GM18858 (cell line): ENCODE data around the gene ZMAT5.
A peak's percentile ranks its signal among the peaks of the same experiment; 100 is the strongest.

ENCODE experiments used
- ATAC-seq: cut with Tn5 transposase; IDR thresholded peaks from one replicate; pipeline ENCODE4 v1.9.1; 2021; ENCODE audit not compliant: unreplicated experiment

Gene ZMAT5

DNA sequence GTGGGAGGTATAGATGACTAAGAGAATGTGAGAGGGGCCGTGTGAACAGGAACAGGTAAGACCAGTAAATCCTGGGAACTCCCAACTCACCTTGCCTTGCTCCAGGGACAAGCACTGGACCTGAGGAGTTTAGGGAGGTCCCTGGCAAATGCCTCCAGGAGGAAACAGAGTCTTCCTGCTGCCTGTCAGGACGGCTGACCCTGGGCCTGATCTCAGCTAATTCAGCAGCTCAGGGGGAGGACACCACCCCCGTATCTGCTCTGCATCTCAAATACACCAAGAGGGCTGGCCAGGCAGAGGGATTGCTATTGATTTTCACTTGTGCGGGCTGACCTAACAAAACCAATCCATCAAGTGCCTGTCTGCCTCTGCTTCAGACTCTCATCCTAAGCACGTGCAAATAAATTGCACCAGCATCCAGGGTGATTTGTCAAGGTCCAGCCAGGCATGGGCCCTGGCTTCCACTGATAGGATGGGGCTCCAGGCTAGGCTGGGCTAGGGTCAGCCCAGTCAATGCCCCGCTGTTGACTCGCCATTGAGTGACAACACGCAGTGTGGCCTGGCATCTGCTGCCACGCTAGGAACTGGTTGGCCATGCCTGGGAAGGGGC lies 20.7 kb upstream of the ZMAT5 start:
- no peak for ATAC-seq

GRCh38 chr22:29786031-29786430 lies 19.2 kb upstream of the ZMAT5 start:
- no peak for ATAC-seq

- ATAC-seq: no peak
Measured at GRCh38 chr22:29784451-29785361, 17.9 kb upstream of the ZMAT5 start.

DNA sequence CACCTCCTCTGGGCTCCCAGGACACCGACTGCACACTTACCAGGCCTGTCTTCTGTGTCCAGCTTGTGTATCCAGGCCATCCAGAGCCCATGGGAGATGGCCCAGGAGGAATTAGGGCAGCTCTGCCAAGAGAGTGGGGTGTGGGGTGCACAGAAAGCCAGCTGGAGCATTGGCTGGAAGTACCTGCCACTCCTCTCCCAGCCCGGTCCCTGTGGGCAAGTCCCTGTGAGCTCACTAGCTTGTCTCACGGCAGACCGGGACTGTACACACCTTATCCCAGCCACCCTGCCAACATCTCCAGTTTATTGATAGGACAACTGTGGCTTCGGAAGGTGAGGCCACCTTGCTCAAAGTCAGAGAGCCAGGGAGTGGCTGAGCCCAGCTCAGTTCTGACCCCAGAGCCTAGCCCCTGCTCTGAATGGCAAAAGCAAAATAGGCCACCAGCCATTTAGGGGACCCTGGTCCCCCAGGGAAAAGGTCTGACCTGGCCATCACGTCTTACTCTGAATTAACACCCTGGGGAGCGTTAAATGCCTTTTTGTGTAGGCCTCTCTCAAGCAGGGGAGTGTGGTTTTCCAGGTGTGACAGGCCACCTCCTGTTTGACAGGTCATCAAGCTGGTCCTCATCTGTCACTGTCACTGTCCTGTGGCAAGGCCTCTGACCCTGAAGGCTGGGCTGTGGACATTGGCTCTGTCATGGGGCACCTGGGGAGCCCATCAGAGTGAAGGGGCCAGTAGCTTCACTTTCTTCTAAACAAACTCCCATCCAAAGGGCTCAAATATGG lies 15.4 kb upstream of the ZMAT5 start:
- ATAC-seq: no peak

GRCh38 chr22:29780748-29781676 lies 14.2 kb upstream of the ZMAT5 start:
- ATAC-seq: no peak

DNA sequence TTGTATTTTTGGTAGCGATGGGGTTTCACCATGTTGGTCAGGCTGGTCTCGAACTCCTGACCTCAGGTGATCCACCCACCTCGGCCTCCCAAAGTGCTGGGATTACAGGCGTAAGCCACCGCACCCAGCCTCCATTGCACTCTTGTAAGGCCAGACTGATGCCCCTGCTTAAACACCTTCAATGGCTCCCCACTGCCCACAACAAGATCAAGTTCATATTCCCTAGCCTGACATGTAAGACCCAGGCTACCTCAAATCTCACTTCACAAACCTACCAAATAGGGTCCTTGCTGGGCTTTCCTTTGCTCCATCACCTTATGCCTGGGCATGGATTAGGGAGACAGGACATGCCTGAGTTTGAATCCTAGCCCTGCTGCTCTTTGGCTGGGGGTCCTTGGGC lies 13.4 kb upstream of the ZMAT5 start:
- ATAC-seq: no peak

DNA sequence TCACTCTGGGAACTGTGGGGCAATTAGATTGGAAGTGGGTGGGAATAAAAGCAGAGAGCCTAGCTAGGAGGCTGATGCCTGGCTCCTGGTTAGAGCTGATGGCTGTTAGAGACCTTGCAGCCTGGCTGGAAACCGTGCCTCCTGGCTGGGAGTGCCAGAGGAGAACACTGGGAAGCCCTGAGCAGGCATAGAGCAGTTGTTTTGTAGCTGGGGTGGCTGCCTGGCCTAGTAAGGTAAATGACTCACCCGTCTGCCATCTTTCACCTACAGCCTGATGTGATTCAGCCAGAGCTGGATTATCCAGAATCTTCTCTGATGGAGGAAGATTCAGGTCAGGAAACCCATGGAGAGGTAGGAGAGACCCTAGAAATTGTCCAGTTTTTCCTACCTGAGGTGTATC lies 6.4 kb upstream of the ZMAT5 start:
- ATAC-seq: no peak

DNA sequence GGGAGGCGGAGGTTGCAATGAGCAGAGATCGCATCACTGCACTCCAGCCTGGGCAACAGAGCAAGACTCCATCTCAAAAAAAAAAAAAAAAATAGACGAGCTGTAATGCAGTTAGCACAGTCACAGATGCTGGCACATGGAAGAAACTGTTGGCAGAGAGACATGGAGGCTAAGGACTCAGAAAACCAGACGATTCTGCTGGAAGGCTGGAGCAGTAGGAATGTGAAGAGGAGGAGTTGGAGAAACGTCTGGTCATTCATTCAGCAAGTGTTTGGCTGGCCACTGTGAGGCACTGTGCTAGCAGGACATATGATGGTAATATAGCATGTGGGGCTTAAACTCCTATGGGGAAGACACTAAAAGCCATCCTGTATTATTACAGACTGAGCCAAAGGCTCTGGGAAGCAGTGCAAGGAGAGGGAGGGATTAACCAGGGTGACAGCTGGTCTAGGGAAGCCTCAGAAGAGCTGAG lies 5.4 kb upstream of the ZMAT5 start:
- no peak for ATAC-seq

- no peak for ATAC-seq
Measured at GRCh38 chr22:29769723-29770321, 3.0 kb upstream of the ZMAT5 start.

DNA sequence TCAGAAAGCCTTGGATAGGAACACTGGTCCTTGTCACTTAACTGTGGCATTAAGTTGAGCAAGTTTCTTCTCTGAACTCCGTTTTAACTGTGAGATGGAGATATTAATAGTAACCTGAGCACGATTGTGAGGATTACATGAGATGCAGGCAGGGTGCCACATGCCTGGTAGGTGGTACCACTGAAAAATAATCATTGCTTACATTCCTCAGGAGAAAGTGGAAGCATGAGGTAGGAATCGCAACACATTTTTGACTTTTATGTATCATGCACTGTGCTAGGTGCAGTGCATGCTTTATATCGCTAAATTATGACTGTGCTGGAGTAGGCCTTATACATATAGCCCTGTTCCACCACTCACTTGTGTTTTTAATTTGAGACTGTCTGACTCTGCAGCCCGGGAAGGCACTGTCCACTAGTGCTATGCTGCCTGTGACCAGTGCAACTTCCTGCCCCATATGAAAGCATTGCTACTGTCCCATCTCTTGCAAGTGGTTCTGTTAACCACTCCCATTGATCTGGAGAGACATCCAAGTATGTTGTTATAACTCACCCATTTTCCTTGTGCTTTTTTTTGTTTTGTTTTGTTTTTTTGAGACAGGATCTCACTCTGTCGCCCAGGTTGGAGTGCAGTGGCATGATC lies 1.4 kb upstream of the ZMAT5 start:
- ATAC-seq: no peak

DNA sequence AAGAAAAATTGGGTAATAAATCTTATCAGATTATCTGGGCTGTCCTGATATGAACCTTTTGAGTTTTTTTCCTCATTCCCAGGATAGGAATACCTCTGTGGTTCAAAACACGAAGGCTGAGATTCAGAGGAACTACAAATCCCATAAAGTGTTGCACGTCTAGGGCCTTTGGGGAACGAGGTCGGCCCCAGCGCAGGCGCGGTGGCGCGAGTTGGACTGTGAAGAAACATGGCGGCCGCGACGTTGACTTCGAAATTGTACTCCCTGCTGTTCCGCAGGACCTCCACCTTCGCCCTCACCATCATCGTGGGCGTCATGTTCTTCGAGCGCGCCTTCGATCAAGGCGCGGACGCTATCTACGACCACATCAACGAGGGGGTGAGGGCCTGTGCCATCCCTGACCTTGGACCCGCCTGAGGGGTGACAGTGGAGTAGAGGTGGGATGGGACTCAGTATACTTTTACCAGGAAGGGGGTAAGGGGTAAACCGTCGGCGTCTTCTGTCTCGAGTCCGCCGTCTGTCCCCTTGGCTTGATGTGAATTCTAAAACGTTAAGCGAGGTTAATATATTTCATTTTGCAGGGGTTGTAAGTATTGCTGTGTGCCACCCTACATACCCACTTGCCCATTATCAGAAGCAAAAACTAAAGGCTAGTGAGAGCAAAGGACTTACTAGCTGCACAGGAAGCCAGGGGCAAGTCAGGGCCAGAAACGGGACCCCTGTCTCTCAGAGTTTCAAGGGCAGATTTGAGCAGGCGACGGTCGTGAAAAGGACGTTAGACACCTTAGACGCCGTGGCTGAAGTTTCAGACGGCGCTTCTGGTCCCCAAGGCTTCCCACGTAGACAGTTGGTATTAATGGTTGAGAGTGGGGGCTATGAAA lies 604 bp upstream of the ZMAT5 start, which contains the start of gene UQCR10:
TSS of gene UQCR10 (plus strand) at position 199 of the 881 bp plus-strand sequence. CDS start at position 229, 30 bp downstream.
- ATAC-seq: peak; percentile 28

DNA sequence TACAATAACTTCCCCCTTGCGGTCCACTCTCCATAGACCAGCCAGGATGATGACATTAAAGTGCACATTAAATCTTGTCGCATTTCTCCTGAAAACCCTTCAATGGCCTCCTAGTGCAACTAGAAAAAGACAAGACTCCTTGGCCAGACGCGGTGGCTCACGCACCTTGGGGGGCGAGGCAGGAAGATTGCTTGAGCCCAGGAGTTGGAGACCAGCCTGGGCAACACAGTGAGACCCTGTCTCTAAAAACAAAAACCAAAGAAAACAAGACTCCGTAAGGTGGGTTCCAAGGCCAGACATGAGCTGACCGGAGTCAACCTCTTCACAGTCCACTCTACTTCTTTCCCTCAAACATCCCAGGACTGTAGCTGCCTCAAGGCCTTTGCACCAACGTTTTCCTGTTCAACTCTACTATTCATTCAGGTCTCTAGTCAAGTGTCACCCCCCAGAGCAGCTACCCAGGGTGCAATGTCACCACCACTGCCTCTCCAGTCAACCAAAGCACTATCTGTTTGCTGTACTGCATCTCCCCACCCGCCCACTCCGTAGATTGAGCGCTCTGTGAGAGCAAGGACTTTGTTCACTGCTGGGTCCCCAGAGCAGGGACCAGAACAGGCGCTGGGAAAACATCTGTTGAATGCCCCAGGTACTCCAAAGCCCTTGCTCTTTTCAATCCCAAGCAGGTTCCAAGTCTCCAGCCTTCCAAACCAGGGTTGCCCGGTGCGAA lies 739 bp downstream of the ZMAT5 start:
- ATAC-seq: peak; percentile 7

DNA sequence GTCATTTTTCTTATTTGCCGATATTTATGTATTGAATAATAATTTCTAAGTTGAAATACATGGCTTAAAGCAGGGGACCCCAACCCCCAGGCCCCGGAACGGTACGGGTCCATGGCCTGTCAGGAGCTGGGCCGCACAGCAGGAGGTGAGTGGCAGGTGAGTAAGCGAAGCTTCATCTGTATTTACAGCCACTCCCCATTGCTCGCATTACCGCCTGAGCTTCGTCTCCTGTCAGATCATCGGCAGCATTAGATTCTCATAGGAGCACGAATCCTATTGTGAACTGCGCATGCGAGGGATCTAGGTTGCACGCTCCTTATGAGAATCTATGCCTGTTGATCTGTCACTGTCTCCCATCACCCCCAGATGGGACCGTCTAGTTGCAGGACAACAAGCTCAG lies 4.5 kb downstream of the ZMAT5 start:
- ATAC-seq: no peak

GRCh38 chr22:29758959-29759358 lies 7.8 kb downstream of the ZMAT5 start:
- ATAC-seq: no peak

DNA sequence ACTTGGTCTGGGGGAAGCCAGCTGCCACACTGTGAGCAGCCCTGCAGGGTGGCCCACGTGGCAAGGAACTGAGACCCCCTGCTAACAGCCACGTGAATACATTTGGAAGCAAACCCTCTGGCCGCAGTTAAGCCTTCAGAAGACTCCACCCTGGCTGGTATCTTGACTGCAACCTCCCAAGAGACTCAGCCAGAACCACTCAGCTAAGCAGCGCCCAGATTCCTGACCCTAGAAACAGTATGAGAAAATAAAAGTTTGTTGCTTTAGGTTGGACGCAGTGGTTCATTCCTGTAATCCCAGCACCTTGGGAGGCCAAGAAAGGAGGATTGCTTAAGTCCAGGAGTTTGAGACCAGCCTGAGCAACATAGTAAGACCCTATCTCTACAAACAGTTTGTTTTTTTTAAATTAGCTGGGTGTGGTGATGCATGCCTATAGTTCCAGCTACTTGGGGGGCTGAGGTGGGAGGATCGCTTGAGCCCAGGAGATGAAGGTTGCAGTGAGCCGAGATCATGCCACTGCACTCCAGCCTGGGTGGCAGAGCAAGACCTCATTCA lies 8.7 kb downstream of the ZMAT5 start:
- ATAC-seq: no peak

- no peak for ATAC-seq
Measured at GRCh38 chr22:29757096-29757495, 9.7 kb downstream of the ZMAT5 start.

DNA sequence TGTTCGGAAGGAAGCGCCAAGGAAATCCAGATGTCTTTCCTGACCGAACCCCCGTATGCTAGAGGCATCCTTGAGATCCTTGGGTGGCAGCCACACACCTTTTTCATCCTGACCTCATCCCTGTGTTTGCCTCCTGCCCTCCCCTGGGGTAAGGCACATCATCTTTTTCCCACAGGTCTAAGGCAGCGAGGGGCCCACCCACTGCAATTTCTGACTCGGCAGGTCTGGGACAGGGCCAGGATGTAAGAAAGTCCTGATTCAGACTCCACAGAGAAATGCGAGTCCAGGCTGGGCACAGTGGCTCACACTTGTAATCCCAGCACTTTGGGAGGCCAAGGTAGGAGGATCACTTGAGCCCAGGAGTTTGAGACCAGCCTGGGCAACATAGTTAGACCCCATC lies 10.5 kb downstream of the ZMAT5 start:
- no peak for ATAC-seq

DNA sequence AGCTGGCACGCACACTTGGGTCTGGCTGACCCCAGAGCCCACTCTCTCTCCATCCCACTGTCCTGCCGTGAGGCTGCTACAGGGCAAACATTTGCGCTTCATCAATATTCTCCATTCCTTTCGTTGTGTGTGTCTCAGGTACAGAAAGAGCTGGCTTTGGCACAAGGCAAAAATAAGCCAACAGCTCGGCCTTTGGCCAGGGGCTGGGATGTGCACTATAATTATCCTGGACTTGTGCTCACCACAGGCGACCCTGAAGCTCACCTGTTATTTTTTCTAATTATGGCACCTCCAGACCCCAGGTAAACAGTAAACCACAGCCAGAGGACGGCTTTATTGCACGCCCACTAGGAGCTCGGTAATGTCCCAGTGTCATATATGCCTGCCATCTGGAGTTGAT lies 10.9 kb downstream of the ZMAT5 start:
- no peak for ATAC-seq
